ENCODE measurements around the gene GIGYF2.

The GIGYF2 gene

GRCh38 chr2:232662486-232663260 lies 34.5 kb upstream of the GIGYF2 start:
- no peaks in the 10 kb centered on the region for H3K9me3 ChIP-seq (ENCODE audit: insufficient read depth, low read length)
- H3K27me3 ChIP-seq (ENCODE audit: low read depth, low read length) = no peaks in the 10 kb centered on the region
- H3K27ac ChIP-seq (ENCODE audit: low read length) = no peak overlapping the region
- H3K4me3 ChIP-seq (ENCODE audit: low read length) = no peak overlapping the region
- H3K79me2 ChIP-seq (ENCODE audit: low read length) = no peaks in the 10 kb centered on the region
- H4K20me1 ChIP-seq (ENCODE audit: insufficient read depth, low read length) = no peaks in the 10 kb centered on the region
- no peak overlapping the region for H3K4me2 ChIP-seq (ENCODE audit: low read length)
- H3K4me1 ChIP-seq (ENCODE audit: low read length) = no peaks in the 10 kb centered on the region
- TF ChIP-seq CTCF (IDR thresholded peaks at IDR 0.05; ENCODE audit: low read depth, low read length) = no peak
- no peak for TF ChIP-seq EZH2phosphoT487 (IDR thresholded peaks at IDR 0.05; ENCODE audit: low read depth)
- H2AFZ ChIP-seq (ENCODE audit: low read depth, low read length) = no peak overlapping the region
- H3K36me3 ChIP-seq (replicated peaks; ENCODE audit: low read depth, low read length) = no peaks in the 10 kb centered on the region
- H3K9ac ChIP-seq (ENCODE audit: low read length) = no peak overlapping the region

- H3K4me2 ChIP-seq (ENCODE audit: low read length) = no peak overlapping the region
- H3K27ac ChIP-seq (ENCODE audit: low read length) = no peak overlapping the region
- H3K4me1 ChIP-seq (ENCODE audit: low read length) = no peaks in the 10 kb centered on the region
- H3K79me2 ChIP-seq (ENCODE audit: low read length) = no peaks in the 10 kb centered on the region
- TF ChIP-seq CTCF (IDR thresholded peaks at IDR 0.05; ENCODE audit: low read depth, low read length) (no peak), EZH2phosphoT487 (IDR thresholded peaks at IDR 0.05; ENCODE audit: low read depth) (no peak)
- no peaks in the 10 kb centered on the region for H3K27me3 ChIP-seq (ENCODE audit: low read depth, low read length)
- H4K20me1 ChIP-seq (ENCODE audit: insufficient read depth, low read length) = no peaks in the 10 kb centered on the region
- no peak overlapping the region for H3K9ac ChIP-seq (ENCODE audit: low read length)
- H3K9me3 ChIP-seq (ENCODE audit: insufficient read depth, low read length) = no peaks in the 10 kb centered on the region
- H3K4me3 ChIP-seq (ENCODE audit: low read length) = no peak overlapping the region
- H2AFZ ChIP-seq (ENCODE audit: low read depth, low read length) = no peak overlapping the region
- no peaks in the 10 kb centered on the region for H3K36me3 ChIP-seq (replicated peaks; ENCODE audit: low read depth, low read length)
Measured at GRCh38 chr2:232666051-232666805, 30.9 kb upstream of the GIGYF2 start.

DNA sequence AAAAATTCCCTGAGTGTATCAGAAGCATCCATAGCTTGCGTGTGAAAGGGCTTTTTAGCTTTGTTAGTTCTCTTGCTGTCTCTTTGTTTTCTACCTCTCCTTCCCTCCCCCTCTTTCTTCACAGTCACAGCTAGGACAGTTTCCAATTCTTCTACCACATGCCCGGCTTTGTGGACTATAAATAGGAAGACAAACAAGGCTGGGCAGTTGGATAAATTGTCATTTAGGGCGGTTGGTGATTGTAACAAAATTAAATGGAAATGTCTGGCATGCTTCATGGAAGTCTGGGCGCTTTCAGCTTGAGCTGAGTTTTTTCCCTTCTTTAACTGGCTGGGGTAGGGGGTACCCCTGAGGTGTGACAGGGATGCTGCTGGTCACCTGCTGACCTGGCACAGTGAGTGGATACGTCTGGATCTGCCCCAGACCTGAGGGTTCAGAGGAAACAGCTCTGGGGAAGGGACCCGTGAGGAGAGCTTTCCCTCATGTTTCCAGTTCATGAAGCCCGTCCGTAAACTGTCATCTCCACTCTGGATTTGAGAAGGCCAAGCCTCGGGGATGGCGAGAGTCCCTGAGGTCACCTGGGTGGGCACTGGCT lies 29.0 kb upstream of the GIGYF2 start:
- no peaks in the 10 kb centered on the region for H4K20me1 ChIP-seq (ENCODE audit: insufficient read depth, low read length)
- no peaks in the 10 kb centered on the region for H3K27me3 ChIP-seq (ENCODE audit: low read depth, low read length)
- H3K27ac ChIP-seq (ENCODE audit: low read length) = no peak overlapping the region
- H3K4me2 ChIP-seq (ENCODE audit: low read length) = no peak overlapping the region
- no peak overlapping the region for H3K9ac ChIP-seq (ENCODE audit: low read length)
- no peaks in the 10 kb centered on the region for H3K9me3 ChIP-seq (ENCODE audit: insufficient read depth, low read length)
- no peaks in the 10 kb centered on the region for H3K79me2 ChIP-seq (ENCODE audit: low read length)
- H2AFZ ChIP-seq (ENCODE audit: low read depth, low read length) = no peak overlapping the region
- no peaks in the 10 kb centered on the region for H3K4me1 ChIP-seq (ENCODE audit: low read length)
- TF ChIP-seq EZH2phosphoT487 (IDR thresholded peaks at IDR 0.05; ENCODE audit: low read depth) = no peak
- no peak for TF ChIP-seq CTCF (IDR thresholded peaks at IDR 0.05; ENCODE audit: low read depth, low read length)
- no peak overlapping the region for H3K4me3 ChIP-seq (ENCODE audit: low read length)
- H3K36me3 ChIP-seq (replicated peaks; ENCODE audit: low read depth, low read length) = no peaks in the 10 kb centered on the region

DNA sequence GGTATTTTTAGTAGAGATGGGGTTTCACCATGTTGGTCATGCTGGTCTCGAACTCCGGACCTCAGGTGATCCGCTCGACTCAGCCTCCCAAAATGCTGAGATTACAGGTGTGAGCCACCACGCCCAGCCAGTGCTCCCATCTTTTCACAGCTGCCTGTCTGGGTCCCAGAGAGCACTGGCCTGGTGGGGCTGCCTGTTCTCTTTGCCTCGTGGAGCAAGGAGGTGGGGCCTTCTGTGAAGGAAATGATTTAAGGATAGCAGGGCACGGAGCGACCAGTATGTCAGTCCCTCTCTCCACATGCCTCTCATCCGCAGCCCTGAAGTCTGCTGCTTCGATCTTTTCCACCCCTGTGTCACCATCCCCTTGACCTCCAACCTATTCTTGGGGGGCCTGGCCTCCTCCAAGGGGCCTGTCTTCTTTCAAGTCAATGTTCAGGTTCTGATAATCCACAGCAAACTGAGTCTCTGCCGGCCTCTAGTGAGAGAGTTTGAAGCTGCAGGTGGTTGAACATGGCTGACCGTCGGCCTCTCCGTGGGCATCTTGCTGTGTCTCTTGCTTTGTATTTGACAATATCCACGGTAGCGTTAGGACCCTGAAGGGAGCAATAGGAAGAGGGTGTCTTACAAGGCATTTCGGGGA lies 28.2 kb upstream of the GIGYF2 start:
- Histone ChIP-seq H3K9ac (ENCODE audit: low read length) (no peak overlapping the region), H3K36me3 (replicated peaks; ENCODE audit: low read depth, low read length) (no peaks in the 10 kb centered on the region), H3K4me3 (ENCODE audit: low read length) (no peak overlapping the region), H4K20me1 (ENCODE audit: insufficient read depth, low read length) (no peaks in the 10 kb centered on the region), H3K4me1 (ENCODE audit: low read length) (no peaks in the 10 kb centered on the region), H3K27me3 (ENCODE audit: low read depth, low read length) (no peaks in the 10 kb centered on the region), H3K27ac (ENCODE audit: low read length) (no peak overlapping the region), H2AFZ (ENCODE audit: low read depth, low read length) (no peak overlapping the region), H3K4me2 (ENCODE audit: low read length) (no peak overlapping the region), H3K9me3 (ENCODE audit: insufficient read depth, low read length) (no peaks in the 10 kb centered on the region), H3K79me2 (ENCODE audit: low read length) (no peaks in the 10 kb centered on the region)
- no peak for TF ChIP-seq EZH2phosphoT487 (IDR thresholded peaks at IDR 0.05; ENCODE audit: low read depth)
- TF ChIP-seq CTCF (IDR thresholded peaks at IDR 0.05; ENCODE audit: low read depth, low read length) = no peak

Measured in OCI-LY3 (cell line).